GM12873 (cell line): ENCODE data around the gene ADAT3.
"Not testable (repeated sequence)": the region's sequence is repeated elsewhere in the genome, so short reads cannot be mapped to it uniquely, and the experiment has no call there.

Experiments used
- CTCF ChIP-seq: IDR thresholded peaks from 2 replicates; pipeline ENCODE4 v1.5.1; 2012; ENCODE audit warnings: low read depth, mild to moderate bottlenecking, moderate library complexity, low read length, control low read depth; ENCODE audit not compliant: insufficient read depth; ENCODE audit errors: missing control alignments

Gene ADAT3

GRCh38 chr19:1884719-1885334, 20.4 kb upstream of the ADAT3 start:
- no peak for TF ChIP-seq CTCF

GRCh38 chr19:1885398-1886119, 19.6 kb upstream of the ADAT3 start, which contains the start of gene ABHD17A:
Gene ABHD17A, minus strand, starts transcription at chr19:1885496. Its CDS starts 3,930 bp downstream, at chr19:1881566.
- TF ChIP-seq CTCF = not testable (repeated sequence)

GRCh38 chr19:1888385-1888784, 16.8 kb upstream of the ADAT3 start:
- no peak for TF ChIP-seq CTCF

- TF ChIP-seq CTCF = no peak
Measured at GRCh38 chr19:1889907-1890306, 15.3 kb upstream of the ADAT3 start.

- no peak for TF ChIP-seq CTCF
Measured at GRCh38 chr19:1893791-1894190, 11.4 kb upstream of the ADAT3 start.

- TF ChIP-seq CTCF = no peak
Measured at GRCh38 chr19:1896508-1896907, 8.7 kb upstream of the ADAT3 start.

- TF ChIP-seq CTCF = no peak
Measured at GRCh38 chr19:1901940-1902404, 3.2 kb upstream of the ADAT3 start.
